IMR-90 (cell line): Measurements from ENCODE around the gene KLHL25. TPM values are rescaled to one million over a fixed set of nuclear protein-coding genes. Genes with fewer than 3 reads are reported as not detected.

Experiments
- ATAC-seq: fragments of 200-7000 bp; cut with Tn5 transposase; 2 replicates; pipeline ENCODE4 v1.9.1; 2020; ENCODE audit warnings: low read depth, mild to moderate bottlenecking, moderate library complexity
- BruUV-seq: library from RNA; stranded (reverse); fragments of 400-500 nt; replicated peaks from 2 replicates; lab custom pipeline; 2021; lab: Mats Ljungman, UMichigan
- CTCF ChIA-PET: fragments of 300-600 bp; formaldehyde crosslinking; extraction: SDS; loops from one replicate; lab custom pipeline; 2021; ENCODE audit warnings: antibody characterized with exemption; lab: Yijun Ruan, JAX
- POLR2A ChIA-PET: fragments of 300-600 bp; sonication (Branson Sonifier 250); formaldehyde crosslinking; loops from one replicate; lab custom pipeline; 2022; ENCODE audit warnings: antibody characterized with exemption; ENCODE audit not compliant: unreplicated experiment; lab: Charles Lee
- DNase-seq: peaks from one replicate; pipeline ENCODE4 v3.0.0; 2013
- H2AFZ ChIP-seq: replicated peaks from 2 replicates; pipeline ENCODE3; 2013; ENCODE audit warnings: low read length, mild to moderate bottlenecking; ENCODE audit not compliant: poor library complexity
- H2AK5ac ChIP-seq: 2 replicates; pipeline ENCODE4 v1.6.1; 2013; ENCODE audit warnings: low read depth, low read length, inconsistent platforms
- H2AK9ac ChIP-seq: replicated peaks from 2 replicates; pipeline ENCODE3; 2013; ENCODE audit warnings: mild to moderate bottlenecking, low read depth, low read length, moderate library complexity; ENCODE audit not compliant: poor library complexity
- H2BK120ac ChIP-seq: 2 replicates; pipeline ENCODE4 v1.6.1; 2013; ENCODE audit warnings: low read depth, low read length, inconsistent platforms
- H2BK15ac ChIP-seq: 3 replicates; pipeline ENCODE4 v1.6.1; 2013; ENCODE audit warnings: low read depth, low read length, inconsistent platforms
- H2BK20ac ChIP-seq: 2 replicates; pipeline ENCODE4 v1.6.1; 2013; ENCODE audit warnings: low read depth, mild to moderate bottlenecking, inconsistent platforms, low read length, moderate library complexity
- H2BK5ac ChIP-seq: 2 replicates; pipeline ENCODE4 v1.6.1; 2013; ENCODE audit warnings: mild to moderate bottlenecking, low read depth, low read length, inconsistent platforms; ENCODE audit not compliant: poor library complexity, severe bottlenecking
- H3K14ac ChIP-seq: replicated peaks from 2 replicates; pipeline ENCODE4 v1.6.1; 2013; ENCODE audit warnings: low read depth, low read length, inconsistent platforms
- H3K18ac ChIP-seq: 2 replicates; pipeline ENCODE4 v1.6.1; 2013; ENCODE audit warnings: low read depth, low read length, control low read depth
- H3K23ac ChIP-seq: 2 replicates; pipeline ENCODE4 v1.6.1; 2013; ENCODE audit warnings: low read depth, low read length, inconsistent platforms
- H3K27ac ChIP-seq: 2 replicates; pipeline ENCODE4 v1.5.1; 2013; ENCODE audit warnings: mild to moderate bottlenecking, control low read depth, low read length; ENCODE audit not compliant: insufficient read depth
- H3K27me3 ChIP-seq: 2 replicates; pipeline ENCODE4 v1.6.1; 2013; ENCODE audit warnings: low read length; ENCODE audit not compliant: control insufficient read depth, insufficient read depth
- H3K36me3 ChIP-seq: 2 replicates; pipeline ENCODE4 v1.6.1; 2013; ENCODE audit warnings: low read length, mixed read lengths; ENCODE audit not compliant: control insufficient read depth, insufficient read depth
- H3K4ac ChIP-seq: 2 replicates; pipeline ENCODE4 v1.6.1; 2013; ENCODE audit warnings: low read depth, low read length, inconsistent platforms
- H3K4me1 ChIP-seq: 2 replicates; pipeline ENCODE4 v1.6.1; 2013; ENCODE audit warnings: low read length, mixed read lengths; ENCODE audit not compliant: control insufficient read depth, insufficient read depth
- H3K4me2 ChIP-seq: 2 replicates; pipeline ENCODE4 v1.6.1; 2013; ENCODE audit warnings: low read depth, mild to moderate bottlenecking, control low read depth, low read length, moderate library complexity
- H3K4me3 ChIP-seq: 2 replicates; pipeline ENCODE4 v1.5.1; 2013; ENCODE audit warnings: low read depth, mild to moderate bottlenecking, control low read depth, low read length, moderate library complexity; ENCODE audit not compliant: insufficient read depth
- H3K56ac ChIP-seq: 2 replicates; pipeline ENCODE4 v1.6.1; 2013; ENCODE audit warnings: low read length, inconsistent platforms; ENCODE audit not compliant: insufficient read depth; ENCODE audit errors: extremely low read depth
- H3K79me1 ChIP-seq, 2 experiments: 2 replicates each; pipeline ENCODE4 v1.6.1; 2013; ENCODE audit warnings: low read length in 2 of 2, inconsistent platforms in 1 of 2, low read depth in 1 of 2
- H3K9ac ChIP-seq: 2 replicates; pipeline ENCODE4 v1.6.1; 2013; ENCODE audit warnings: low read depth, low read length, control low read depth
- H3K9me1 ChIP-seq: 2 replicates; pipeline ENCODE4 v1.6.1; 2013; ENCODE audit warnings: low read length, inconsistent platforms; ENCODE audit not compliant: insufficient read depth
- H3K9me3 ChIP-seq: 2 replicates; pipeline ENCODE4 v1.6.1; 2013; ENCODE audit warnings: low read length; ENCODE audit not compliant: control insufficient read depth, insufficient read depth
- H4K20me1 ChIP-seq: 2 replicates; pipeline ENCODE4 v1.6.1; 2013; ENCODE audit warnings: low read length, inconsistent platforms; ENCODE audit not compliant: insufficient read depth
- H4K5ac ChIP-seq: 2 replicates; pipeline ENCODE4 v1.6.1; 2013; ENCODE audit warnings: mild to moderate bottlenecking, low read depth, low read length, control low read depth
- H4K8ac ChIP-seq, 2 experiments: 2 replicates each; pipeline ENCODE4 v1.6.1; 2013; ENCODE audit warnings: low read depth in 2 of 2, low read length in 2 of 2, control low read depth in 1 of 2, inconsistent platforms in 1 of 2
- H4K91ac ChIP-seq: 2 replicates; pipeline ENCODE4 v1.6.1; 2013; ENCODE audit warnings: low read depth, low read length, inconsistent platforms; ENCODE audit not compliant: insufficient read depth
- BHLHE40 ChIP-seq: fragments of 150-350 bp; IDR thresholded peaks from 2 replicates; pipeline ENCODE4 v1.6.1; 2016; ENCODE audit warnings: mild to moderate bottlenecking, low read depth, low read length
- CHD1 ChIP-seq: IDR thresholded peaks from 2 replicates; pipeline ENCODE4 v1.6.1; 2012; ENCODE audit warnings: low read depth, low read length, improper control_type of control experiment
- MAFK ChIP-seq: IDR thresholded peaks from 2 replicates; pipeline ENCODE4 v1.6.1; 2012; ENCODE audit warnings: low read depth, low read length, improper control_type of control experiment
- MAZ ChIP-seq: IDR thresholded peaks from 2 replicates; pipeline ENCODE4 v1.6.1; 2012; ENCODE audit warnings: low read depth, mild to moderate bottlenecking, low read length, improper control_type of control experiment, moderate library complexity, borderline replicate concordance
- MXI1 ChIP-seq: IDR thresholded peaks from 2 replicates; pipeline ENCODE4 v1.6.1; 2012; ENCODE audit warnings: low read depth, mild to moderate bottlenecking, low read length, moderate library complexity, borderline replicate concordance
- NFE2L2 ChIP-seq: fragments of 150-350 bp; IDR thresholded peaks from 2 replicates; pipeline ENCODE4 v1.6.1; 2016; ENCODE audit warnings: low read depth, mild to moderate bottlenecking, low read length
- POLR2A ChIP-seq: IDR thresholded peaks from 2 replicates; pipeline ENCODE4 v1.6.1; 2012; ENCODE audit warnings: mild to moderate bottlenecking, low read depth, low read length
- RCOR1 ChIP-seq: IDR thresholded peaks from 2 replicates; pipeline ENCODE4 v1.6.1; 2012; ENCODE audit warnings: mild to moderate bottlenecking, low read length, improper control_type of control experiment; ENCODE audit not compliant: insufficient replicate concordance
- WGBS, 2 experiments: methylation state at CpG; one replicate each; pipeline versions ENCODE4 v1.1.5 to v1.1.7; 2013; ENCODE audit warnings: missing lambda C conversion rate in 2 of 2; ENCODE audit not compliant: insufficient read length in 1 of 2; ENCODE audit errors: extremely low coverage in 2 of 2; 5-methylcytosine and 5-hydroxymethylcytosine counted together
- dilution Hi-C: fragments of 300-500 bp; cut with HindIII; formaldehyde crosslinking; loops from one replicate; pipeline ENCODE4 v1.14.3; 2018; ENCODE audit warnings: low sequenced_read_pairs; ENCODE audit not compliant: unreplicated experiment
- in situ Hi-C: fragments of 300-500 bp; cut with MboI; formaldehyde crosslinking; loops from 3 replicates; pipeline ENCODE4 v1.14.3; 2019; ENCODE audit warnings: low sequenced_read_pairs, inconsistent platforms, mixed read lengths
- intact Hi-C: fragments of 100-400 bp; cut with micrococcal nuclease; formaldehyde crosslinking; loops from 2 replicates; pipeline ENCODE4 v1.10.0; 2022
- polyA plus RNA-seq, 3 experiments: library from polyadenylated mRNA; depleted of rRNA; stranded (reverse); fragments of >200 nt; gene quantifications; 2 replicates each; pipeline ENCODE4 v1.2.3, GENCODE V29; 2012; ENCODE audit warnings: low replicate concordance in 1 of 3
- total RNA-seq: library from RNA; depleted of rRNA; stranded (reverse); fragments of >200 nt; gene quantifications from 2 replicates; pipeline ENCODE4 v1.2.3, GENCODE V29; 2012
- TF ChIP-seq, protein P1 (sequence below): conservative IDR thresholded peaks from 2 replicates; pipeline ENCODE4 v1.5.1; 2012; ENCODE audit warnings: mild to moderate bottlenecking, low read depth, low read length, improper control_type of control experiment
- TF ChIP-seq, protein P2 (sequence below): fragments of 150-350 bp; IDR thresholded peaks from 2 replicates; pipeline ENCODE4 v1.6.1; 2017; ENCODE audit warnings: mild to moderate bottlenecking, antibody characterized with exemption, low read length, low read depth
- TF ChIP-seq, protein P3 (sequence below): fragments of 150-350 bp; IDR thresholded peaks from 2 replicates; pipeline ENCODE4 v1.6.1; 2016; ENCODE audit warnings: low read depth, mild to moderate bottlenecking, low read length, moderate library complexity, borderline replicate concordance

KLHL25 gene
- total and polyA plus RNA-seq, 2 of the 4 experiments (the other 2 are of a cell fraction) = 2.7 to 5.6 TPM

DNA sequence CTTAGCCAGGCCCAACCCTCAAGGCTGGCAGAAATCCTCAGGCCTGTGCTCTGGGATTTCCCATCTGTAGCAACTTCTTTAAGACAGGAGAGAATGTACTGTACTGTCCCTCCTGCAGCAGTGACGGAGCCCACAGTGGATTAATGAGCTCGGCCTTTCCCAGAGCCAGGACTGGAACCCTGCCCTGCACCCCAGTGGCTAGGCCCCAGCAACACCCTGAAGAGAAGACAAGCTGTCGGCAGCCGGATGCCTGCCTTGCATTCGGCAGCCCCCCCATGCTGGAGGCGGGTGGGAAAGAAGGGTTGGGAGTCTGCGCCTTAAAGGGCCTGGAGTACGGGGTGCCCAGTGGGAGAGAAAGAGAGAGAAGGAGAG, 32.0 kb downstream of the KLHL25 start:
- TF ChIP-seq RCOR1 (no peak), MXI1 (no peak), BHLHE40 (no peak), POLR2A (no peak), MAFK (no peak), NFE2L2 (no peak), MAZ (no peak), CHD1 (no peak)
- TF ChIP-seq, protein P1, sequence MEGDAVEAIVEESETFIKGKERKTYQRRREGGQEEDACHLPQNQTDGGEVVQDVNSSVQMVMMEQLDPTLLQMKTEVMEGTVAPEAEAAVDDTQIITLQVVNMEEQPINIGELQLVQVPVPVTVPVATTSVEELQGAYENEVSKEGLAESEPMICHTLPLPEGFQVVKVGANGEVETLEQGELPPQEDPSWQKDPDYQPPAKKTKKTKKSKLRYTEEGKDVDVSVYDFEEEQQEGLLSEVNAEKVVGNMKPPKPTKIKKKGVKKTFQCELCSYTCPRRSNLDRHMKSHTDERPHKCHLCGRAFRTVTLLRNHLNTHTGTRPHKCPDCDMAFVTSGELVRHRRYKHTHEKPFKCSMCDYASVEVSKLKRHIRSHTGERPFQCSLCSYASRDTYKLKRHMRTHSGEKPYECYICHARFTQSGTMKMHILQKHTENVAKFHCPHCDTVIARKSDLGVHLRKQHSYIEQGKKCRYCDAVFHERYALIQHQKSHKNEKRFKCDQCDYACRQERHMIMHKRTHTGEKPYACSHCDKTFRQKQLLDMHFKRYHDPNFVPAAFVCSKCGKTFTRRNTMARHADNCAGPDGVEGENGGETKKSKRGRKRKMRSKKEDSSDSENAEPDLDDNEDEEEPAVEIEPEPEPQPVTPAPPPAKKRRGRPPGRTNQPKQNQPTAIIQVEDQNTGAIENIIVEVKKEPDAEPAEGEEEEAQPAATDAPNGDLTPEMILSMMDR = no peak
- TF ChIP-seq, protein P2, sequence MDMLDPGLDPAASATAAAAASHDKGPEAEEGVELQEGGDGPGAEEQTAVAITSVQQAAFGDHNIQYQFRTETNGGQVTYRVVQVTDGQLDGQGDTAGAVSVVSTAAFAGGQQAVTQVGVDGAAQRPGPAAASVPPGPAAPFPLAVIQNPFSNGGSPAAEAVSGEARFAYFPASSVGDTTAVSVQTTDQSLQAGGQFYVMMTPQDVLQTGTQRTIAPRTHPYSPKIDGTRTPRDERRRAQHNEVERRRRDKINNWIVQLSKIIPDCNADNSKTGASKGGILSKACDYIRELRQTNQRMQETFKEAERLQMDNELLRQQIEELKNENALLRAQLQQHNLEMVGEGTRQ = no peak
- TF ChIP-seq, protein P3, sequence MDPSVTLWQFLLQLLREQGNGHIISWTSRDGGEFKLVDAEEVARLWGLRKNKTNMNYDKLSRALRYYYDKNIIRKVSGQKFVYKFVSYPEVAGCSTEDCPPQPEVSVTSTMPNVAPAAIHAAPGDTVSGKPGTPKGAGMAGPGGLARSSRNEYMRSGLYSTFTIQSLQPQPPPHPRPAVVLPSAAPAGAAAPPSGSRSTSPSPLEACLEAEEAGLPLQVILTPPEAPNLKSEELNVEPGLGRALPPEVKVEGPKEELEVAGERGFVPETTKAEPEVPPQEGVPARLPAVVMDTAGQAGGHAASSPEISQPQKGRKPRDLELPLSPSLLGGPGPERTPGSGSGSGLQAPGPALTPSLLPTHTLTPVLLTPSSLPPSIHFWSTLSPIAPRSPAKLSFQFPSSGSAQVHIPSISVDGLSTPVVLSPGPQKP = no peak
- H3K4me2 ChIP-seq = no peak overlapping the region
- in situ Hi-C loops (no loop called here), intact Hi-C loops (no loop called here), dilution Hi-C loops (no loop called here)
- no peak overlapping the region for H3K27ac ChIP-seq
- no peak overlapping the region for H3K14ac ChIP-seq
- H3K18ac ChIP-seq = no peak overlapping the region
- H2AK5ac ChIP-seq = no peak overlapping the region
- no peak overlapping the region for H3K9ac ChIP-seq
- ChIA-PET POLR2A (no interaction called here), CTCF (no interaction called here)
- no peaks in the 10 kb centered on the region for H3K9me3 ChIP-seq
- peaks cover 19% of the 10 kb centered on the region; the same call in 1 of the 2 replicates for H4K20me1 ChIP-seq
- H4K5ac ChIP-seq = no peak overlapping the region
- no peak overlapping the region for H3K4ac ChIP-seq
- H2BK15ac ChIP-seq = no peak overlapping the region
- ATAC-seq (no peak), DNase-seq (no peak)
- H3K9me1 ChIP-seq = 0 out of 2 replicates have a peak, but pooled peaks cover 4% of the 10 kb centered on the region
- no peak overlapping the region for H2AK9ac ChIP-seq
- H4K8ac ChIP-seq = no peak overlapping the region
- H3K4me3 ChIP-seq = no peak overlapping the region
- H3K27me3 ChIP-seq = no peaks in the 10 kb centered on the region
- WGBS, 2 experiments = no CpG with 5 or more reads among the region's 8 CpGs
- H2BK20ac ChIP-seq = no peak overlapping the region
- peaks cover 0 to 22% of the 10 kb centered on the region in 2 experiments; a peak in 3 of 4 replicates for H3K79me1 ChIP-seq
- H3K23ac ChIP-seq = no peak overlapping the region
- H3K56ac ChIP-seq = no peak overlapping the region
- no TSS peak for BruUV-seq
- no peaks in the 10 kb centered on the region; the same call in 1 of the 2 replicates for H3K4me1 ChIP-seq
- H2AFZ ChIP-seq = no peak overlapping the region
- H3K36me3 ChIP-seq = peaks cover 5% of the 10 kb centered on the region; the same call in 1 of the 2 replicates
- H4K91ac ChIP-seq = no peak overlapping the region
- H2BK120ac ChIP-seq = no peak overlapping the region
- H2BK5ac ChIP-seq = no peak overlapping the region
